NCI-H460 (cell line): ENCODE results near the gene MTHFD1L. TPM values are rescaled to one million over a fixed set of nuclear protein-coding genes. Genes with fewer than 3 reads are reported as not detected.

ENCODE experiments used
- DNase-seq: peaks from one replicate; pipeline ENCODE4 v3.0.0-alpha.2; 2016; ENCODE audit warnings: low read depth; ENCODE audit errors: extremely low read depth
- total RNA-seq: library from RNA; depleted of rRNA; stranded (reverse); fragments of >200 nt; shearing (Covaris generic); gene quantifications from 2 replicates; pipeline ENCODE4 v1.2.3, GENCODE V29; 2014

MTHFD1L gene
- total RNA-seq, 1 experiment from 2014 or later: 46.2 TPM

DNA sequence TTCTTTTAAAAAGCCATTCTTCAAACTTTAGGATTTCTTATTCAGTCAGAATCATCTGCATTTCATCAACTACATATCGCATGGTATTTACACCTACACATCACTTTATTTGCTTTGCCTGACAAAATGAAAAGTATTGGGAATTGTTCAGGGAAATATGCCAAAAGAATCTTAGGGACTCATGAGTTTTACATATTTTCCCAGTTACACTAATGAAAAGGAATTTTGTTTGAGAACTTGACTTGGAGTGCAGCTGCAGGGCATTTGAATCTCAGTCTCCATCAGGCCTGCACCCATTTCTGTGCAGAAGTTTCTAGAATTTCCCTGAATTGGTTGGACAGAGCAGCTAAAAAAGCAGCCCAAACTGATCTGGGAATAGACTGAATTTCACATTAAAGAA lies 65.3 kb downstream of the MTHFD1L start:
- DNase-seq: no peak

DNA sequence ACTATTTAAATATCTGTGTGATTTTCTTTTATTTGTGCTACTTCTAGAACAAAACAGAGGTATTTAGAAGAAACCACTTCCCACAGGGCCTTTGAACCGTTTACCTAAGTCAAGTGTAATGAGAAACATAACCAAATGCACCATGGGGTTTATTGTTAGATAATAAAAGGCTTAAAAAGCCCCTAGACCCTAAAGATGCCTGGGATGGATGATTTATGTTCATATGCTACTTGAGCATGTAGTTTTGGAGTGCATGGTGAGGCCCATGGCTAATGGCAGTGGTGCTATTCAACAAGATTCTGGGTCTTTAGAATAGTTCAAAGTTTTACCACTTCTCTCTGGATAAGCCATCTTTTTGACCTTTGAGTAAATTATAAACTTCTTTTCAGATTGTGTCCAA lies 65.9 kb downstream of the MTHFD1L start:
- DNase-seq: no peak

DNA sequence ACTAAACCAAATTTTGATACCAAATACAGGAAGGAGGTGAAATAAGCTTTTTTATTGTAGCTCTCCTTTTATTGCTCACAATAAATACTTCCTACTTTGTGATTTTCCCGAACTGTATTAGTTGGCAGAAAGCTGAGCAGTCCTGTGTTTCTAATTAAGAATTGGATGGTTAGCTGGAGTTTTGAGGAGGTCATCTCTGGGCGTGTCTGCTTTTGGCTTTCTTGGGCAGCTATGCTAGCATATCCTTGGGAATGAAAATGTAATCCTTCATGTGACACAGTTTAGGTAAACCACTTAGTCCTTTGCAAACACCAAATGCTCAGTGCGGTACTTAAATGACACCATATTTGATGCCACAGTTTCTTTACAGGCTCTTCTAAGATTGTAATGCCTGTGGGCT lies 67.5 kb downstream of the MTHFD1L start:
- no peak for DNase-seq

DNA sequence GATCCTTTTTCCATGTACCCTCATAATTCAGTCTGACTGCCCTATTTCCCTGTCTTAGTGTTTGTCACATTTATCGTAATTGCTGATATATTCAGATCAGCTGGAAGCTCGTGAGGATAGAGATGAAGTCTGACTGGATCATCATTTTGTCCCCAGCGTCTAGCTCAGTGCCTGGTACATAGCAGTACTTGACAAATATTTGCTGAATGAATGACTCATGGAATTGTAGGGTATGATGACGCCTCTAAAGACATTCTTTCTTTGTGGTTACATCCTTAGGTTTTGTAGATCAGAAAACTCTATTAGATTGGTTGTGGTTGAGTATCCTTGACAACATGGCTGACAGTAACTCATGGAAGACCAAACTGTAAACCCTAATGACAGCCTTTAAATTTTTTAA lies 68.9 kb downstream of the MTHFD1L start:
- no peak for DNase-seq

DNA sequence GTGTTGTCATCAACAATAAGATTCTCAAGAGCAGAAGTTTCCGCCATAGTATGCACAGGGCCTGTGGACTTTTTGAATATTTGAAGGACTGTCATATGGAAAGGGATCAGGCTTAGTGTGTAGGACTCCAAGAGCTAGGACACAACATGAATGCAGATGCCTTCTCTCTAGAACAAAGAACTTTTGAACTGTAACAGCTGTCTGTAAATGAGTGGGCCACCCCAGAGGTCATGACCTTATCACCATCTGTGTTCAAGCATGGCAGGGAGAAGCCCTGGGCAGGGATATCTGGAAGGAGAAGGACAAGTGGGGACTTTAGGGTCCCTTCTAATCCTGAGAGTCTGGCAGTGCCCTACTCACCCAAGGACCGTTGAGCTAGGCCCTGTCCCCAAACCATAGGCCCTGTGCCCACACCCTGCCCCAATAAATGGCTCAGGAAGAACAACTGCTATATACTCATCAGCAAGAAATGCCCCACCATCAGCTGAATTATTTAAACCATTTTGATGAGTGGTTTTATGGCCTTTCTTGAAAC lies 70.6 kb downstream of the MTHFD1L start:
- no peak for DNase-seq

DNA sequence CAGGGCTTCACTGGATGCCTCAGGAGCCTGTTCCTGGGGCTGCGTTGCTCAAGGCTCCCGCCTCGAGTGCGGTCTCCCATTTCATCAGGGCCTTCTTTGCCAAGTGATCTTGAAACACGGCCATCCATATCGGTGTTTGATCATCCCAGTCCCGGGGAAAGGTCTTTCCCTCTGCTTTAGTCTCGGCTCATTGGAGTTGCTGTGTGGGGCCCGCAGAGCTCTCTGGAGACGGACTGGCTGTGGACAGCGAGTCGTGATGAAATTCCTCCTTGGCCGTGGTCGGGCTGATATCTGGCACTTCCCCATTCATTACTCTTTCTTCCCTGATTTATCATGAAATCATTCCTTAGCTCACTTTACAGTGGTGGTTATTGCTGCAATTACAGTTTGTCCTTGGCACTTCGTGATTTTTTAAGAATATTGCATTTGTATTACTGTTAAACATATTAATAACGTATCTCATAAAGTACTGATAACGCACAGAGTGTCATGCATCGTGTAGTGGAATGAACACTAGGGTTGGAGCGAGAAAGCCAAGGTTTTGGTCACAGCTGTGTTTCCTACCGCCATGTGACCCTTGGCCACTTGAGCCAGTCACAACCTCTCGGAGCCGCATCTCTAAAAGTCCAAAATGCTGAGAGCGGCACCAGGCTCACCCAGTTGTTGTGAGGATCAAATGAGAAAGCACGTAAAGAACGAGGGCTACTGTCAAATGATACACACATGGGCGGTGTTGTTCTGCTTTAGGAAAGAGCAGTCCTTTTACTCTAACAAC lies 71.8 kb downstream of the MTHFD1L start:
- DNase-seq: no peak

DNA sequence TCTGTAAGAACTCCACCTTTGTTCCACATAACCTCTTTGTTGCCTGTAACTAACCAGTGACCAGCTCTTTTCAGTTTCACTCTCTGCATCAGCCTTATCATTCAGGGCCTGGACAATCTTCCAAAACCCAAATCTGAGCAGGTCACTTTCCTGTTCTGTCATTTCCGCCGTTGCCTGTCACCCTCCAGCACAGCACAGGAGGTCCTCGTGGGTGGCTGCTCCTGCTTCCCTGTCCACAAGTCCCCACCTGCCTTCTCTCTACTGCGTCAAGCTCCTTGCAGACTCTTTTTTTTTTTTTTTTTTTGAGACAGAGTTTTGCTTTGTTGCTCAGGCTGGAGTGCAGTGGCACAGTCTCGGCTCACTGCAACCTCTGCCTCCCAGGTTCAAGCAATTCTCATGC lies 73.9 kb downstream of the MTHFD1L start:
- DNase-seq: no peak

DNA sequence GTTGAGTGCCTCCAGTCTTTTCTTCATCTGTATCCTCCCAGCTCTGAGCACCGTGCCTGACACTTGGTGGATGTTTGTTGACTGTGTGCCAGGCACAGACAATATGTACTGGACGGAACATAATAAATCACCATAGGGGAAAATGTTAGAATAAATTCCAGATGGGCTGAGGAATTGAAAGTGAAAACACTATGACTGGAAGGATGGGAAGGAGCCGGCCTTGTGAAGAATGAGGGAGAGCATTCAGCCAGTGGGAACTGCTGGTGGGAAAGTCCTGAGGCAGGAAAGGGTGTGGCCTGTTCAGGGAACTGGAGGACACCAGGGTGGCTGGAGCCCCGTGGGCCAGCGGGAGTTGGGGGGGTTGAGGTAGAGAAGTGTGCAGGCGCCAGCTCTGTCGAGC lies 75.4 kb downstream of the MTHFD1L start:
- DNase-seq: no peak

DNA sequence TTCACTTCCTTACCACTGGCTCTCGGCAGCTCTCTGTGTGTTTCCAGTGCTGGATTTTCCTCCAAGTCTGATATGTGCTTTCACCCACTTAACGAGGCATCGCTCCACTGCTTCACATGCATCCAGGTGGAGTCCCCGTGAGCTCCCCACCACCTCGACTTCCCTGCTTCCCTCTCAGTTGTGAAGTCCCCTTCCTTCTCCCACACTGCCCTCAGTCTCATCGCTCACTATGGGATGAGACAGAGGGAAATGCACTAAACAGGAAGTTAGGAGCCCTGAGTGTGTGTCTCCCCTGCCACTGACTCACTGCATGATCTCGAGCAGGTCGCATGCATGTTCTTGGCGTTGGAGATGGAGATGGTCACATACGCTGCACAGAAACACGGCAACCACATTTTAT lies 84.0 kb downstream of the MTHFD1L start:
- DNase-seq: no peak

DNA sequence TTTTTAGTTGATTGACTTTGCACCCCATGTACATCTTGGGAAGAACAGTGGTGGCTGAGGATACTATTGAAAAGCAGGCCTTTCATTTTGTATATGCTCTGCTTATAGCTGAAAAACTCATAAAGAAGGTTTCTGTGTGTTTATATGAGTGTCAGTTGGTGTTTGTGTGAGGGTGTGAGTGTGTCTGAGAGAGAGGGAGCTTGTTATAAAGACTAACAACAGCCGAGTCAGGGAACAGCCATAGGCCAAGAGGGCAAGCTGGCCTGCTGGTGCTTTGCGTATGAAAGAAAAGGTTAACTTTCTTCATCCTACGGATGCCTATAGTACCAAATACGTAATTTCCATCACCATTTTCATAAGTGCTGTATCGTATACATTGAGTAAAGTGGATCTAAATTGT lies 88.3 kb downstream of the MTHFD1L start:
- no peak for DNase-seq

DNA sequence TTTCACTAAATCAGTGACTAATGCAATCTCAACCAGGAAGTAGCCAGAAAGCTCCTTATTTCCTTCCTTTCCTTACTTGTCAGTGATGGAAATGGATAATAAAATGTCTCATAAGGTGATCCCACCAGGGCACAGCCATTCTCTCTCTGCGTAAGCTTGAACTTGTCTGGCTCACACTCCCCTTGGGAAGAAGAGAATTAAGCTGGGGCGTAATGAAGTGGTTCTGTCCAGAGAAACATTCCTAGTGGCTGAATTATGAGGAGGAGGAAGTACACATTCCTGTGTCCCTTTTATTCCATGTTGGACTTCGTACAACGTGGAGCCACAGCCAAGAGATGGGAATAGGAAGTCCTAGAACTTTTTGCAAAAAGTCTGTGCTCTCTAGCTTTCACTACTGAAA lies 93.7 kb downstream of the MTHFD1L start:
- no peak for DNase-seq

DNA sequence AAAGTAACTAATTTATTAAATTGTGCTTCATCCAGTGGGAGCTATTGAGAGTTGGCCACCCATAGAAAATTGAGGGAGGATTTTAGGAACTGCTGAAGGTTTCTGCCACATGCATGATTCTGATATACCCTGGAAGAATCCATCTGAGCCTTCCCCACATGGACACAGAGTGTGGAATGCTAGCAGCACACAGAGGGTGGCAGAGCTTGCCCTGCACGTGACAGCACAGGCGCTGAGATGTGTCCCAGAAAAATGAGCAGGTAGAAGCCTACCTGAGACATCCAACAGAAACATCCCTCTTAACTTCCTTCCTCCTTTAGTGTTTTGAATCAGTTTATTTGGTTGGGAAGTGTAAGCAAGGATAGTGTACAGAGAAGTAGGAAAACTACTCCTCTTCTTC lies 96.9 kb downstream of the MTHFD1L start:
- no peak for DNase-seq

DNA sequence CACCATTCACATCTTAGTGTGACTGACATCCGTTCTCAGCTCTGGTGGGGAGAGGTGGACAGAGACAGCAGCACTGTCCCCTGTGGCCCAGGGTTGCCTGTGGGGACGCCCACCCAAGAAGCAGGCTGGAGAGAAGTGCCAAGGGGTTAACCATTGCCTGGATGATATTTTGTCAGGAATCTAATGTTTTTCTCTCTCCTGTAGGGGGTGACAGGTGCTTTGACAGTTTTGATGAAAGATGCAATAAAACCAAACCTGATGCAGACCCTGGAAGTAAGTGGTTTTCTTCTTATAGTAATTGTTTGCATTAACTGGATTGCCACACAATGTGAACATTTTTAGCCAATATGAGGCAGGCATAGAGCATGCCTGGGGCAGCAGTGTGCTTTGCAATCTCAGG lies 99.3 kb downstream of the MTHFD1L start:
- no peak for DNase-seq

DNA sequence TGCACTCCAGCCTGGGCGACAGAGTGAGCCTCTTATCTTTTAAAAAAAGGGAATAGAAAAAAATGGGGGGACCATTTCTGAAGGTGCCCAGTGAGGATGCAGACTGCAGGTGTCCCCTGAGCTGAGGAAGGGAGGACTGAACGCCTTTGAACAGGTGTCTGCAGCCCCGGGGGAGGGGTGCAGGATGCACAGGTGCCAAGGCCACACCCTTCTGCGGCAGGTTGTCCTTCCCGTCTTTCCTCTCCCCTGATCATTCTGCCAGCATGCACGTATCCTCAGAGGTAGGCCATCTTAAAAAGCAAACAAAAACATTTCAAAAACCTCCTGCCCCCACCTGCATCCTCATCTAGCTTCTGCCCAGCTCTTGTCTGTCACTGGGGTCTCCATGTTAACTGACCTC lies 101.3 kb downstream of the MTHFD1L start:
- DNase-seq: no peak

DNA sequence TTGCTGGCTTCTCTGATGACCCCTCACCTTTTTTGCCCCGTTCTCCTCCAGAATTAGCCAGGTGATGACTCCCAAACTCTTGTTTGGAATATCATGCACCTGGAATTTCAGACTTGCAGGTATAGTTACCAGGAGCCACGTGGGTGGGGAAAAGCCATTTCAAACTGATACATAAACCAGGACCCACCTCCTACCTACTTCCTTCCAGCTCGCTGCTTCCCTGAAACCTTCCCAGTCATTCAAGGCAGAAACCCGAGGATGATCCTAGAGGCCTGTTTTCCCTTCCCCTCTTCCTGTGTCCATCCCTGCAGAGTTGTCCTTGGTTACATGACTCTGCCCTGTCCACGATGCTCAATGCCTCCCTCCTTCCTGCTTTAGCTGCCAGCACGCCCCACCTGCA lies 101.9 kb downstream of the MTHFD1L start:
- DNase-seq: no peak

DNA sequence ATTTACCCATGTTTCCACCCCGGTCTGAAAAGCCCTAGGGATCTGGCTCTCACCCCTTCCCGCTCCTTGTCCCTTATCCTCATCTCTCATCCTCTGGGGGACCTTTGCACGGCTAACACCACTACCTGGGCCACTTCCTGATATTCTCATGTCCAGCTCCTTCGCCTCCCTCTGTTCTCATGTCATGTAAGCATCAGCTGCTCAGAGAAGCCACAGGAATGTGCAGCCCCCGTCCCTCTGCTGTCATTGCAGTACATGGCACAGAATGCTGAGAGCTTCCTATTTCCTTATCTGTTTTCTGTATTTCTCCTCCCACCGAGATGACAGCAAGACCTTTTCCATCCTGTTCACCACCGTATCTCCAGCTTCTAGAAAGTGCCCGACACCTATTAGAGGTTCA lies 102.4 kb downstream of the MTHFD1L start:
- no peak for DNase-seq

DNA sequence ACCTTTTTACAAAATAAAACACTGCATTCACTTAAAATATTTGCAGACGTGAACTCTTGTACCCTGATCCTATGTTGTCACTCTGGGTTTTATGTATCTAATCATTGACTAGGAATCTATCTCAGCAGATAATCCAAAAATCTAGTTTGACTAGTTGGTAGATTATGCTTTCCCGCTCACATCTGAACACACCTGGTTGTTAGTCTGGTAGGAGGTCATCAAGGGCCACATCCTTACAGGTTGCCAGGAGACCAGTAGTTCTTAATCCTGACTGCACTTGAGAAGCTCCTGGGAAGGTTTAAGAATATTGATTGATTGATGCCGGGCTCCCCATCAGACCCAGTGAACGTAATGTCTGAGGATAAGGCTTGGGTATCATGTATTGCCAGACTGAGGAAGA lies 104.4 kb downstream of the MTHFD1L start:
- no peak for DNase-seq

DNA sequence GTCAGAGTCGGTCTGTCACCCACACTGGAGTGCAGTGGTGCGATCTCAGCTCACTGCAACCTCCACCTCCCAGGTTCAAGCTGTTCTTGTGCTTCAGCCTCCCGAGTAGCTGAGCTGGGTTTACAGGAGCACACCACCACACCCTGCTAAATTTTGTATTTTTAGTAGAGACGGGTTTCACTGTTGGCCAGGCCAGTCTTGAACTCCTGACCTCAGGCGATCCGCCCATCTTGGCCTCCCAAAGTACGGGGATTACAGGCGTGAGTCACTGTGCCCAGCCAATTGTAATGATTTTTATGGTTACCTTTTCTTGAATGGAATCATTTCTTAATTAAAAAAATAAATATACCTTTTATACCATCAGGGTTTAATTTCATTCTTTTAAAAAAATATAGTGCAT lies 105.7 kb downstream of the MTHFD1L start:
- DNase-seq: no peak

DNA sequence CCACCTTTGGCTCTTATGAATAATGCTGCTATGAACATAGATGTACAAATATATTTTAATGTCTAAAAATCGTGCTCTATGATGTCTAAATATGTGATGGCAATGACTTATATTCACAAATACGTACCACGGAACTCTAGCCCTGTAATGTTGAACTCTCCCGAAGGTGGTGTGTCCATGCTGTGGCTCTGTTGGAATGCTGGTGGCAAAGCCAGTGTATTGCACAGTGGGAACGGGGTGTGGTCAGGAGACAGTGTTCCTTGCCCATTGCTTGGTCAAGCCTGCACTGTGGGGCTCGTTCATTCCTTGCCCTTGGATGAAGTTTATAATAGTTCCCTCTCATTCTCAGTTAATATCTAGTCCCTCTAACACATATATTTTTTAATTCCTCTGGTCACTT lies 109.6 kb downstream of the MTHFD1L start:
- no peak for DNase-seq

DNA sequence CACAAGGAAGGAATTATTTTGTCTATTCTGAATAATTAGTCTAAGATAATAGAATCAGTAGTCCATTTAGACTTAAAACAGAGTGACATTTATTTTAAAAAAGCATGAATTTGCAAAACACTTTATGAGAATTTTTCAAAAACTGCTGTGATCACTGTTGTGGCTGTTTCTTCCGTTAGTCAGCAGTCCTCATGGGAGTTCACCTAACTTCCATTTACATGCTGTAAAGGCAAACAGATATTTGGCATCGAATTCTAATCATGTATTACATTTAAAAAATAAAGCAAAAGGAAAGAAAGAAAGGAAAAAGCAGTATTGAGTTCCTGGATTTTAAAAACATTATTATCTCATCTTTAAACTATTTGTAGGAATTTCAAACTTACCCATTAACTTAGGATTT lies 111.8 kb downstream of the MTHFD1L start:
- no peak for DNase-seq

DNA sequence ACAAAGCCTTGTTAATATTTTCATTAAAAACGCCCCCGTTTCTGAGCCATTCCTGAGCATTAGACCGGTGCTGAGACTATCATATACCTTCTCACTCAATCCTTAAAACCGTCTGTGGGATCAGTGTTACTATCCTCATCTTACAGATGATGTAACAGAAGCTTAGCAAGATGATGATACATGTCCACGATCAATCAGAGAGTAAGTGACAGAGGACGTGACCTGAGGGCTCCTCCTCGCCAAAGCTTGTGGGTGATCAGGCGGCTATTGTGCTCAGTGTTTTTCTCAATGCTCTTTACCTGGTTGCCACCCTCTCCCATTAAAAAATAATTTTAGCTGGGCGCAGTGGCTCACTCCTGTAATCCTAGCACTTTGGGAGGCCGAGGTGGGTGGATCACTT lies 113.1 kb downstream of the MTHFD1L start:
- no peak for DNase-seq

DNA sequence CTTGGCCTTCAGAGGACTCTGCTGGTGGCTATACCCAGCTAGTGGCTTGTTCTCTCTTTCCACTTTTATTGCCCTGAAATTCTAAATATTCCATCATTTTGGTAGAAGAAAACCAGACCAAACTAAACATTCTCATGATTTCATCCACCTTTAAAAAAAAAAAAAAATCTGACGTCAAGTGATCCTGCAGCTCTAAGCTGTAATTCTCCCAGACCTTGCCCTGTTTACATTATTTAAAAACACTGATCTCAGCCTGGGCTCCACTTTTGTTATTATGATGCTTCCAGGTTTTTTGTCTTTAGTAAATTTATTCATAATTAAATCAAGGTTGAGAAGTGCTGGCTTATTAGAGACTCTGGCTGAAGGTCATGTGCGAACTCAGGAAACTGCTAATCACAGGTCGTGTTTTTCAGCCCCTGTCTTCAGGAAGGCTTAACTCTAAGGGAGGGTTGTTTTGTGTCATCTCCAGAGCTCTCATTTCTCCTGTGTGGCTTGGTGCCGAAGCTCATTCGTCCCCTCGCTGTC lies 114.4 kb downstream of the MTHFD1L start:
- DNase-seq: no peak

DNA sequence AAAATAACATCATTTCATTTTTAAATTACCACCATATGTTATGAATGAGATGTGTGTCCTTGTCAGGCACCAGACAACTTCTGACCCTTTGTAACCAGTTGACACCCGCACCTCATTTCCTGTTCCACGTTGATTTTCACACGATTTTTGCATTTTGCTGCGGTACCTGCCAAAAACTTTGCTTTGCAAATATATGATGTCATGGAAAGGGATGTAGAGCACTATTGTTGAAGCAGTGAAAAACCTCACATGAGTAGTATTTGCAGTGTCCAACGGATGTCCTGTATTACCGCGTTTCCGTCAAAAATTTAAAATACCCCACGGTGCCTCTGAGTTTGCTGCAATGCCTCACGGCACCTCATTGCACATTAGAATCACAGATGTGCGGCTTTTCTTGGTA lies 115.6 kb downstream of the MTHFD1L start:
- DNase-seq: no peak
